GM20431 (cell line): ENCODE data around the gene AMZ1.
"Not testable (repeated sequence)": the region's sequence is repeated elsewhere in the genome, so short reads cannot be mapped to it uniquely, and the experiment has no call there.

Experiments used
- in situ Hi-C: fragments of 300-500 bp; cut with MseI, MboI; formaldehyde crosslinking; loops from one replicate; pipeline ENCODE4 v1.15.0; 2020; ENCODE audit warnings: low sequenced_read_pairs; ENCODE audit not compliant: unreplicated experiment

Gene AMZ1

GRCh38 chr7:2666155-2666554 lies 21.8 kb upstream of the AMZ1 start:
- in situ Hi-C loops = no loop called here

- in situ Hi-C loops = no loop called here
These were observed 21.3 kb upstream of the AMZ1 start for GRCh38 chr7:2666588-2667250.

DNA sequence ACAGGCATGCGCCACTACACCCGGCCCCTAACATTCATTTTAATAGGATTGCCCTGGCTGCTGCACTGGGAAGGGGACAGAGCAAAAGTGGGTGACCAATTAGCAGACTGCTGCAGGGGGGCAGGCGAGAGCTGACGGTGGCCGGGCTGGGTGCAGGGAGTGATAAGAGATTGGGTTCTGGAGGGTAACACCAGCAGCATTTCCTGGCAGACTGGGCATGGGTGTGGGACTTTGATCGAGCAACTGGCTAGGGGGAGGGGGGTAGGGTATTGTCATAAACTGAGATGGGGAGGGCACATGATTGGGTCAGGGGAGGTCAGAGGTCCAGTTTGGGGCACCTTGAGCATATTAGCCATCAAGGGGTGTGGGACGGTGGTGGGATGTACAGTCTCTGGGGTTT lies 20.2 kb upstream of the AMZ1 start:
- in situ Hi-C loops = no loop called here

GRCh38 chr7:2668401-2668800 lies 19.6 kb upstream of the AMZ1 start:
- in situ Hi-C loops = no loop called here

DNA sequence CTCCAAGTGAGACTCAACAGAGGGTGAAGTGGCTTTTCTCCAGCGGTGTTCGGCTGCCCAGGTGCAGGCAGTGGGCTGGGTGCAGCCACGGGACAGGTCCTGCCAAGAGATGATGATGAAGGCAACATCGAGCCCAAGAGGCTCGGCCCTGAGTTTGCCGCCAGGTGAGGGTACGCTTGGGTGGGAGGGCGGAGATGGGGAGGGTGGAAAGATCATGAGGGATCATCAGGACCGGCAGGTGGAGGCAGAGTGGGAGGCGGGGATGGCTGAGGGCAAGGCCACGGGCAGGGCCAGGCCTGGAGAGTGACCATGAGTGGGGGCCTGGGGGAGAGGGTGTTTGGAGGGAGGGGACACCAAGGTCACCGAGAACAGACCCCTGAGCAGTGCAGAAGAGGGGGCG lies 17.8 kb upstream of the AMZ1 start:
- in situ Hi-C loops = no loop called here

DNA sequence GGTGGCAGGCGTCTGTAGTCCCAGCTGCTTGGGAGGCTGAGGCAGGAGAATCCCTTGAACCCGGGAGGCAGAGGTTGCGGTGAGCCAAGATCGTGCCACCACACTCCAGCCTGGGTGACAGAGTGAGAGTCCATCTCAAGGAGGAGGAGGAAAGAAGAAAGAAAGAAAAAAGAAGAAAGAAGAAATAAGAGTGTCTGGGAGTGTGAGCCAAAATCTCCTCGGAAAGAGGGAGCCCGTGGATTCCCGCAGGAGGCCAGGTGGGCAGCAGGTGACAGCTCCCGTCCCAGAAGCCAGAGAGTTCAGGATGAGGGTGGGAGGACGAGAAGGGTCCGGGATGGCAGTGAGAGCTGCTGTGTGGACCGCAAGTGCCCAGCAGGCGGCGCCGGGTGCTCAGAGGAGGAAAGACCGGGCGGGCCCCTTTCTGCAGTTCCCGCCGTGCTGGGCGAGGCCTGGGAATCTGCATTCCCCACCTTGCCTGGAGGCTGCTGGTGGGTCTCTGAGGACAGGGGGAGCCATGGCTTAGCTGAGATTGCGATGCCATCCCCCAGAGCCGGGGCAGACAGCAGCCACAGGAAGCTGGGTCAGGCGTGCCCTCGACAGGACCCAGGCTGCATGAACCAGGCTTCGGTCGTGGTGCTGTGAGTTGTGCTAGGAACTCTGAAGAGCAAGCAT lies 17.1 kb upstream of the AMZ1 start:
- in situ Hi-C loops = no loop called here

DNA sequence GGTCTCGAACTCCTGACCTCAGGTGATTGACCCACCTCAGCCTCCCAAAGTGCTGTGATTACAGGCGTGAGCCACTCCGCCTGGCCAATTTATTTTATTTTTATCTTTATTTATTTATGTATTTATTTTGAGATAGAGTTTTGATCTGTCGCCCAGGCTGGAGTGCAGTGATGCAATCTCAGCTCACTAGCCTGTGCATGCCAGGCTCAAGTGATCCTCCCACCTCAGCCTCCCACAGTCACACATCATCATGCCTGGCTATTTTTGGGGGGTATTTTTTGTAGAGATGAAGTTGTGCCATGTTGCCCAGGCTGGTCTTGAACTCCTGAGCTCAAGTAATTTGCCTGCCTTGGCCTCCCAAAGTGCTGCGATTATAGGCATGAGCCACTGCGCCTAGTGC lies 14.8 kb upstream of the AMZ1 start:
- in situ Hi-C loops = not testable (repeated sequence)

DNA sequence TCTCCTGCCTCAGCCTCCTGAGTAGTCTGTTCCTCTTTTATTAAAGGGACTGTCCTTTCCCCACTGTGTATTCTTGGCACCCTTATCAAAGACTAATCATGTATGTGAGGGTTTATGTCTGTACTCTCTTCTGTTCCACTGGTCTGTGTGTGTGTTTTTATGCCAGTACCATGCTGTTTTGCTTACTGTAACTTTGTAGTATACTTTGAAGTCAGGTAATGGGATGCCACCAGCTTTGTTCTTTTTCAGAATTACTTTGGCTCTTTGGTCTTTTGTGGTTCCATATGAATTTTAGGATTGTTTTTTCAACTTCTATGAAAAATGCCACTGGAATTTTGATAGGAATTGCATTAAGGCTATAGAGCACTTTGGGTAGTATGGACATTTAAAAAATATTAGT lies 14.1 kb upstream of the AMZ1 start:
- in situ Hi-C loops = no loop called here

DNA sequence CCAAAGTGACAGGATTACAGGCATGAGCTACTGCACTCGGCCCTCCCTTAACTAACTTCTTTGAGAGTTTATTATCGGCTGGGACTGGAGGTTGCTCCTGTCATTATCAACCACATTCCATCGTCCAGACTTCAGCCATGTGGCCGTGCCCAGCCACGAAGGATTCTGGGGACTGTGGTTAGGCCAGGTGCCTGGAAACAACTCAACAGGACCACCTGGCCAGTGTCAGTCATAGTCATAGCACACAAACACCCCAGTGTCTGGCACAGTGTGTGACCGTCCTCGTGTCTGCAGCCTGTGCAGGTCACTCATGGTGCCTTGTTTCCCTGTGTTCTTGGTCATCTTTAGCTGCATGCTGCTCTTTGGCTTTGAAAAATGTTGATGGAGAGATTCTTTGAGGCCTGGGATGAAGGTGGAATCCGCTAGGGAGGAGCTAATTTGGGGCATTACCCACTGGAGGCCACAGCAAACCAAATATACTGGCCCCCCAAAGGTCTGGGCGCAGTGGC lies 12.7 kb upstream of the AMZ1 start:
- in situ Hi-C loops = no loop called here

- in situ Hi-C loops = not testable (repeated sequence)
These were observed 11.4 kb upstream of the AMZ1 start for GRCh38 chr7:2676576-2676975.

DNA sequence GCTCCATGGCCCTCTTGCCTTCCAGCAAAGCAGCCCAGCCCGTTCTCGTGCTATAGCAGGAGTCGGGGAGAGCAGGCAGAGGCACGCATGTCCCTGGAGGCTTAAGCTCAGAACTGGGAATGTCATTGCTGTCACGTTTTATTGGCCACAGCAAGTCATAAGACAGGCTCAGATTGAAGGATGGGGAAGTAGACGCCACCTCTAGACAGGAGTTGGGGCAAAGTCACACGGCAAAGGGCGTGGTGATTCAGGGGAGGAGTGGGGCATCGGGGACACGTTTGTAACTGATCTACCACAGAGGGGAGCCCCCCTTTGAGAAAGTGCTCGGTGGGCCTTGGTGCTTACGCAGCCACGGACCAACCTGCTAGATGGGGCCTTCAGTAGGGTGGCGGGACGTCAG lies 9.5 kb upstream of the AMZ1 start:
- in situ Hi-C loops = not testable (repeated sequence)

DNA sequence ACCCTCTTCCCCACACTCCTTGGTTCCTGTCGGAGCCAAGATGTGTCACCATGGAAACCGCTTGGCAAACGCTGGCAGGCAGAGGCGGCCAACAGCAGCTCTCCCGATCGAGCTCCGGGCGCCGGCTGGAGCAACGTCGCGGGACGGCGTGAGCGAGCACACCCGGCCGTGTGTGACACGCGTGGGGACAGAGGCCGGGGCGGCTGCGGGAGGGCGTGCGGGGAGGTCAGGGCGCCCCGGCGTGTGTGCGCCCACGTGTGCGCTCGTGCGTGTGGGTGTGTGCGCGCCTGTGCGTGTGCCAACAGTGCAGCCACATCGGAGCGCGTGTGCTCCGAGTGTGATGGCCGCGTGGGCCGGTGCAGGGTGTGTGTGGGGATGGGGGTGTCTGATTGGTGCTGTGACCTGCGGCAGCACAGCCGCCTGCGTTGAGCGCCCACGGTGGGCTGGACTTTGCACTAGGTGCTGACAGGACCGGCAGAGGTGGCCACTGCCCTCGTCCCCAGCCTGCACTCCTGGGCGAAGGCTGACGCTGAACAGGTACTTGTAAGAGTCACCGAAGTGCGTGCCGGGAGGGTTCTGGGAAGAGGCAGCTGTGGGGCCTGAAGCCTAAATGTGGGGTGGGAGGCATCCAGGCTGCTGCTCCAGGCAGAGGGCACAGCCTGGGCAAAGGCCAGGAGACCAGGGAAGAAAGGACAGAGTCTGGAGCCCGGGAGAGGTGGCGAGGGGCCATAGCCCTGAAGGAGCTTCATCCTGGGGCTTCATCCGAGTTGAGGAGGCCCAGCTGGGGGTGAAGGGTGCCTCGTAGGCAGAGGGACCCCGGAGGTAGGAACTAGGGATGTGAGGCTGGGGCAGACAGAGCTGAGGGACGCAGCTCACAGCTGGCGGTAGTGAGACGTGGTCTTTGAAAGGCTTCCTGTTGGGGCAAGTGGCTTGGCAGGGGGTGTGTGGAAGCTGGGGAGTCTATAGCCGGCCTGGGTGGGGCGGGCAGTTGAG lies 8.6 kb upstream of the AMZ1 start:
- in situ Hi-C loops = not testable (repeated sequence)

DNA sequence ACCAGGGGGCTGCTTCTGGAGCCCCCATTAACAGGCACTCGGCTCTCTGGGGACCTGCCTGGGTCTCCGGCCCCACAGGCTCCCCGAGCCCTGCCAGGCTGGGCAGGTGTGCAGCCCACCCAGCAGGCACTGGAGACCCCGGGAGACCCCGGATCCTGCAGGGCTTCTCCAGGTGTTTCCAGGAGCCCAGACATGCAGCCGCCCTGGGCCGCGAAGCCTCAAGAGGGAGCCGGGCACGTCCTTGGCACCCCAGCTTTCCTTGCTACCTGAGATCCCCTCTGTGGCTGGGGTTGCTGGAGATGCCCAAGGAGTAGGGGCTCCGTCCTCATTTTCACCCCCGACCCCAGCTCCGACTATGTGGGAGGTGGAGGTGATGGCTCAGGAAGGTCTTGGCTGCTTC lies 7.7 kb upstream of the AMZ1 start:
- in situ Hi-C loops = no loop called here

GRCh38 chr7:2680792-2681490 lies 7.1 kb upstream of the AMZ1 start:
- in situ Hi-C loops = no loop called here

- in situ Hi-C loops = no loop called here
These were observed 5.8 kb upstream of the AMZ1 start for GRCh38 chr7:2681929-2682799.

- in situ Hi-C loops = no loop called here
These were observed 3.5 kb upstream of the AMZ1 start for GRCh38 chr7:2684501-2684900.

- in situ Hi-C loops = no loop called here
These were observed 1.9 kb upstream of the AMZ1 start for GRCh38 chr7:2686101-2686500.

DNA sequence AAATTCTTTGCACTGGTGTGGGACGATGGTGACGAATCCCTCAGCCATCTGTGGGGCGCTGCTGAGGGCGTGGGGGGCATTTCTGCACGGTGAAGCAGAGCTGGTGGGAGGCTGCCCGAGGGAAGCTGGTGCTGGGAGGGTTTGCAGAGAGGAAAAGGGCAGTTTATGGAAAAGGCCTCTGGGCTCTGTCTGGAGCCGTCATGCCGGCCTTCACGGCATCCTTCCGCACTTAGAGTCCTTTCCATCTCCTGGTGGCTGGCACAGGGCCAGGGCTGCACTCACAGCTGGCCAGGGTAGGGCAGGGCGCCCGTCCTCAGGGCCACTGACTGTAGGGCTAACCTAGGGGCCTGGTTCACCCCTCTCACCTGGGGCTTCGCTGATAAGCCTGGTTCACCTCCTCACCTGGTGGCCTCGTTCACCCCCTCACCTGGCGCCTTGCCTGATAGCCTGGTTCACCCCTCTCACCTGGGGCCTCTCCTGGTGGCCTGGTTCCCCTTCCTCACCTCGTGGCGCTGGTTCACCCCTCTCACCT lies 598 bp upstream of the AMZ1 start:
- in situ Hi-C loops = no loop called here
